Effector CD4-positive, alpha-beta T cell (primary cell): ENCODE measurements around the gene CCDC85C.

Experiments used
- DNase-seq: peaks from one replicate; pipeline ENCODE4 v3.0.0-alpha.2; 2020

The CCDC85C gene

GRCh38 chr14:99570544-99571302 is 33.3 kb downstream of the CCDC85C start:
- DNase-seq = no peak

- DNase-seq = no peak
Measured at GRCh38 chr14:99569725-99570543, 34.1 kb downstream of the CCDC85C start.

- no peak for DNase-seq
Measured at GRCh38 chr14:99568567-99569560, 35.1 kb downstream of the CCDC85C start.

- DNase-seq = no peak
Measured at GRCh38 chr14:99566390-99567354, 37.3 kb downstream of the CCDC85C start.

- DNase-seq = no peak
Measured at GRCh38 chr14:99566009-99566389, 38.0 kb downstream of the CCDC85C start.

GRCh38 chr14:99565383-99565782 is 38.6 kb downstream of the CCDC85C start:
- no peak for DNase-seq

- DNase-seq = no peak
Measured at GRCh38 chr14:99564926-99565259, 39.1 kb downstream of the CCDC85C start.

- no peak for DNase-seq
Measured at GRCh38 chr14:99564256-99564925, 39.6 kb downstream of the CCDC85C start.

- no peak for DNase-seq
Measured at GRCh38 chr14:99563749-99564129, 40.3 kb downstream of the CCDC85C start.

- DNase-seq = no peak
Measured at GRCh38 chr14:99562856-99563748, 40.9 kb downstream of the CCDC85C start.

GRCh38 chr14:99561864-99562263 is 42.1 kb downstream of the CCDC85C start:
- no peak for DNase-seq

GRCh38 chr14:99560922-99561683 is 42.9 kb downstream of the CCDC85C start:
- DNase-seq = no peak

- DNase-seq = no peak
Measured at GRCh38 chr14:99560403-99560802, 43.6 kb downstream of the CCDC85C start.

- no peak for DNase-seq
Measured at GRCh38 chr14:99559286-99559990, 44.6 kb downstream of the CCDC85C start.

GRCh38 chr14:99556134-99556791 is 47.7 kb downstream of the CCDC85C start:
- DNase-seq = no peak

- no peak for DNase-seq
Measured at GRCh38 chr14:99554757-99555531, 49.1 kb downstream of the CCDC85C start.

- no peak for DNase-seq
Measured at GRCh38 chr14:99554184-99554583, 49.8 kb downstream of the CCDC85C start.
